Measurements from ENCODE around the gene SLC2A5.

DNA sequence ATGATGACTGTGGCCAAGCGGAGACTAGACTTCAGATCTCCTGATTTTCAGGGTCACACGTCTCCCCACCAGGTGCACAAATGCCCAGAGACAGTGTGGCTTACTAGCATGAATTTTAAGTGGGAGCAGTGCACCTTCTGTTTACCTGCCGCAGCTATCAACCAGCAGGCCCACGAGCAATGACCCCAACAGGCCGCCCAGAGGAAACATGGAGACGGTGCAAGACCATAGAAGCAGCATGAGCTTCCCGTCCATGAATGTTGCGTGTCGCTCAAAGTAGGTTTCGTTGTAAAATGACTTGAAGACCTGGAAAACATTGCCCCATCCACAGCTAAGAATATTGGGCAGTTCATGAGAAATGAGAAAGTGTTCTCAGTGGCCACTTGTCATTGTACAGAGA lies 46.7 kb downstream of the SLC2A5 start:
- no peak for TF ChIP-seq POLR2A (IDR thresholded peaks at IDR 0.05)
- TF ChIP-seq, protein P1, sequence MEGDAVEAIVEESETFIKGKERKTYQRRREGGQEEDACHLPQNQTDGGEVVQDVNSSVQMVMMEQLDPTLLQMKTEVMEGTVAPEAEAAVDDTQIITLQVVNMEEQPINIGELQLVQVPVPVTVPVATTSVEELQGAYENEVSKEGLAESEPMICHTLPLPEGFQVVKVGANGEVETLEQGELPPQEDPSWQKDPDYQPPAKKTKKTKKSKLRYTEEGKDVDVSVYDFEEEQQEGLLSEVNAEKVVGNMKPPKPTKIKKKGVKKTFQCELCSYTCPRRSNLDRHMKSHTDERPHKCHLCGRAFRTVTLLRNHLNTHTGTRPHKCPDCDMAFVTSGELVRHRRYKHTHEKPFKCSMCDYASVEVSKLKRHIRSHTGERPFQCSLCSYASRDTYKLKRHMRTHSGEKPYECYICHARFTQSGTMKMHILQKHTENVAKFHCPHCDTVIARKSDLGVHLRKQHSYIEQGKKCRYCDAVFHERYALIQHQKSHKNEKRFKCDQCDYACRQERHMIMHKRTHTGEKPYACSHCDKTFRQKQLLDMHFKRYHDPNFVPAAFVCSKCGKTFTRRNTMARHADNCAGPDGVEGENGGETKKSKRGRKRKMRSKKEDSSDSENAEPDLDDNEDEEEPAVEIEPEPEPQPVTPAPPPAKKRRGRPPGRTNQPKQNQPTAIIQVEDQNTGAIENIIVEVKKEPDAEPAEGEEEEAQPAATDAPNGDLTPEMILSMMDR (IDR thresholded peaks at IDR 0.05 in 8 of 11, conservative IDR thresholded peaks at IDR 0.05 in 3 of 11), result no peak
- TF ChIP-seq POLR2AphosphoS5 (IDR thresholded peaks at IDR 0.05), result no peak

Measured in spleen (tissue), 7 donors.